GM12891 (cell line): ENCODE results near the gene PLXND1.
"Not testable (repeated sequence)": the region's sequence is repeated elsewhere in the genome, so short reads cannot be mapped to it uniquely, and the experiment has no call there.

ENCODE experiments used
- DNase-seq: peaks from one replicate; pipeline ENCODE4 v3.0.0; 2011; ENCODE audit warnings: low spot score; ENCODE audit not compliant: insufficient read length
- FAIRE-seq: peaks from 2 replicates; lab custom pipeline; 2011; peaks lifted over from hg19 to GRCh38; lab: Jason Lieb, UNC
- PAX5 ChIP-seq: IDR thresholded peaks from 2 replicates; pipeline ENCODE4 v1.6.1; 2011; ENCODE audit warnings: low read length, moderate library complexity, mild to moderate bottlenecking; ENCODE audit not compliant: insufficient read depth, severe bottlenecking
- POLR2A ChIP-seq: IDR thresholded peaks from 2 replicates; pipeline ENCODE4 v1.6.1; 2011; ENCODE audit warnings: low read depth, low read length, control low read depth
- POLR2AphosphoS5 ChIP-seq: IDR thresholded peaks from 2 replicates; pipeline ENCODE4 v1.6.1; 2011; ENCODE audit warnings: low read depth, low read length, control low read depth
- POU2F2 ChIP-seq: IDR thresholded peaks from 2 replicates; pipeline ENCODE4 v1.6.1; 2011; ENCODE audit warnings: low read depth, mild to moderate bottlenecking, control low read depth, low read length, moderate library complexity
- SPI1 ChIP-seq: IDR thresholded peaks from 2 replicates; pipeline ENCODE4 v1.6.1; 2011; ENCODE audit warnings: low read depth, low read length, control low read depth
- TAF1 ChIP-seq: IDR thresholded peaks from 2 replicates; pipeline ENCODE4 v1.6.1; 2011; ENCODE audit warnings: low read depth, low read length, control low read depth

The PLXND1 gene

DNA sequence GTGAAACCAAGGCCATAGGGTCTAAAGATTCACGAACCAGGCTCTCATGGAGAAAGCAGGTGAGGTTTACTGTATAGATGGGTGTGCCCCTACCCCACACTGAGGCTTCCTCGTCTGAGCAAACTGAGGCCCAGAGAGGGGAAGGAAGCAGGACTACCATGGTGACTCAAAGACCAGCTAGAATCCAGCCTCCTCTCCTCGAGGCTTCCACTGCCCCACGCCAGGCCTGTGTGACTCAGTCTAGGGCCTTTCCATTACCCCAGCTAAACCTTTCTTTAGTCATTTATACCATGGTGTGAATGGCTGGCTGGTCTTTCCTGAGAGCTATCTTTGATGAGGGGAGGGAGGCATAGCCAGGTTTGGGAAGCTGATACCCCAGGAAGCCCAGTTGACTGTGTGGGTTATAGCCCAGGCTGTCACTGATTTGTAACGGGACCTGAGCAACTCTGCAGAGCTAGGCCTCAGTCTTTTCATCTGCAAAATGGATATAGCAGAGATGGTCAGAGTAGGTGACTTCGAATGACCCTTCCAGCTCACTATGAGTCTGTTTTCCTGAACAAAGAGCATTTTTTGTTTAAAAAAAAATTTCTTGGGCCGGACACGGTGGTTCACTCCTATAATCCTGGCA is 81.0 kb downstream of the PLXND1 start:
- TF ChIP-seq SPI1: no peak
- no peak for FAIRE-seq
- no peak for DNase-seq

GRCh38 chr3:129524081-129524480 is 82.4 kb downstream of the PLXND1 start:
- FAIRE-seq (no peak), DNase-seq (no peak)
- TF ChIP-seq POLR2A (no peak), POLR2AphosphoS5 (no peak), SPI1 (no peak), POU2F2 (no peak), TAF1 (no peak), PAX5 (no peak)

- FAIRE-seq (no peak), DNase-seq (no peak)
- TF ChIP-seq POLR2AphosphoS5 (no peak), SPI1 (no peak), TAF1 (no peak), POLR2A (no peak), PAX5 (no peak), POU2F2 (no peak)
These were observed 83.5 kb downstream of the PLXND1 start for GRCh38 chr3:129522953-129523352.

DNA sequence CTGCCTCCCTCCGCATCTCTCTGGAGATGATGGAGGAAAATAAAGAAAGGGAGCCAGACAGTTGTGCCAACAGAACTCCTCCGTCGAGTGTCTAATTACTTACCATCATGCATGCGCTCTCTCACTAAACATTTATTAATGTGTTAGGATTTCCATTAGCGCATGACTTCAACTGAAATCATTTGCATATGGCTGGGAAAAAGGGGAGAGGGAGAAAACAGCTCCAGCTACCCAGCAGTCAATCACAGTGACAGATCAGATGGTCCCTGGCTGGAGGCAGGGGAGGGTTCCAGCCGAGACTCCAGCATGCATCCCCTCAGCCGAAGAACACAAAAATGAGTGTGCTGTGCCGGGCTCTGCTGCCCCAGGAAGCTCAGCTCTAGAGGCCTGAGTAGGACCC is 84.9 kb downstream of the PLXND1 start:
- no peak for DNase-seq
- FAIRE-seq: no peak
- no peak for TF ChIP-seq SPI1
- no peak for TF ChIP-seq POLR2AphosphoS5
- TF ChIP-seq PAX5: no peak
- TF ChIP-seq POLR2A: no peak
- TF ChIP-seq POU2F2: no peak
- no peak for TF ChIP-seq TAF1

DNA sequence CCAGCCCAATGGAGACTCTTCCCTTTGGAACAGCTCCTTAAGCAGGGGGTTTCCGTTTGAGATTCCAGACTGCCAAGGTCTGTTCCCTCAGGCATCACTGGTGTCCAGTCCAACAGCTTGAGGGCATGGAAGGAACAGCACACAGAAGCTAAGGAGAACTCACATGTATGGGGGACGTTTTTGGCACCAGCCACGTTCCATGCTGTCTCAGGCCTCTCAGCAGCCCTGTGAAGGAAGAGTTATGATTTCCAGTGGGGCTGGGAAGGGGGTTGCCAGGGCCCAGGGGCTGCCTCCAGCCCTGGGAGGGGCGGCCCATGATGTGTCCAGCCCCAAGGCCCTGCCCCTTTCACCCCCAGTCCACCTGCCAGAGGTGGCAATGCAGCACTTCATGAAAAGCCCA is 85.5 kb downstream of the PLXND1 start:
- DNase-seq (no peak), FAIRE-seq (no peak)
- no peak for TF ChIP-seq SPI1
- TF ChIP-seq POLR2A: no peak
- no peak for TF ChIP-seq PAX5
- no peak for TF ChIP-seq TAF1
- TF ChIP-seq POU2F2: no peak
- TF ChIP-seq POLR2AphosphoS5: no peak

DNA sequence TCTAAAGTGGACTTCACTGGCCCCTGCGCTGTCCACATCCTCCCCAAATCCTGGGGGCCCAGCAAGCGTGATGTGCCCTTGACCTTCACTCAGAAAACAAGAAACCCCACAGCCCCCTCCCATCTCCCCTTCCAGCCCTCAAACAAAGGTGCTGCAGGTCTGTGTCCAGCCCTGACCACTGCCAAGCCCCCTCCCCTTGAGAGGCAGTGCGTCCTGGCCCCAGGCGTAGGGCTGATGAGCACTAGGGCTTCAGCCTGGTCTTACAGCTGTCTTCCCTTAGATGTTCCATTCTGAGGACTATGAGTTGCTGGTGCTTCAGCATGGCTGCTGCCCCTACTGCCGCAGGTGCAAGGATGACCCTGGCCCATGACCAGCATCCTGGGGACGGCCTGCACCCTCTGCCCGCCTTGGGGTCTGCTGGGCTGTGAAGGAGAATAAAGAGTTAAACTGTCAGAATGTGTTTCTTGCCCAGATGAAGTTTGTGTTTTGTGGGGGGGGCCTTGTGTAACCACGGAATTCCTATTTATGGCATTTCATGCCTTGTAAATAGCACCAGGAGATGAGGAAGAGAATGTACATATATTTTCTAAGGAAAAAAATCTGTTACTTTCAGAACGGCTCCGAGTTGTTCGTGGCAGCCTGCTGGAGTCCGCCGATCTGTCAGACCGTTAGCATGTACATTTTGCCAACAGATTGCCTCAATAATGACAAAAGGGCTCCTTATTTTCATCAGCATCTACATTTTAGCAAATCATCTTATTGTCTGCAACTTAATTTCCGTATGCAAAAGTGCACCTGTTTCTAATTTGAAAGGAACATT is 86.4 kb downstream of the PLXND1 start:
- DNase-seq: no peak
- no peak for FAIRE-seq
- TF ChIP-seq PAX5 (no peak), POLR2AphosphoS5 (no peak), POLR2A (no peak), POU2F2 (no peak), TAF1 (no peak), SPI1 (no peak)

DNA sequence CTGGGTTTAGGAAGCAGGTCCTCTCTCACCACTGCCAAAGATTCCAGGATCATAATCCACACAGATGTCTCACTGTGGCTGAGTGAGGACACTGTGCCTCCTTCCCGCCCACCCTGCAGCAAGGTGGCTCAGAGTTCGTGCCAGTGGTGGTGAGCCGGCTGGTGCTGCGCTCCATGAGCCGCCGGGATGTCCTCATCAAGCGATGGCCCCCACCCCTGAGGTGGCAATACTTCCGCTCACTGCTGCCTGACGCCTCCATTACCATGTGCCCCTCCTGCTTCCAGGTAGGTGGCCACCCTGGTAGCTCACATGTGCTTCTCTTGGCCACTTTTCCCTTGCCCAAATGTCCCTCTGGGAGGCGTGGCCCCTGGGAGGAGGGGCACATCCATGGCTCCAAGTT is 87.0 kb downstream of the PLXND1 start:
- TF ChIP-seq SPI1 (no peak), TAF1 (no peak), POU2F2 (no peak), POLR2A (no peak), PAX5 (no peak), POLR2AphosphoS5 (no peak)
- FAIRE-seq (no peak), DNase-seq (no peak)

- DNase-seq: no peak
- TF ChIP-seq POU2F2 (no peak), SPI1 (no peak), POLR2AphosphoS5 (no peak), POLR2A (no peak), TAF1 (no peak), PAX5 (no peak)
- no peak for FAIRE-seq
These were observed 87.9 kb downstream of the PLXND1 start for GRCh38 chr3:129518581-129518980.

- no peak for FAIRE-seq
These were observed 88.4 kb downstream of the PLXND1 start for GRCh38 chr3:129518038-129518561.

DNA sequence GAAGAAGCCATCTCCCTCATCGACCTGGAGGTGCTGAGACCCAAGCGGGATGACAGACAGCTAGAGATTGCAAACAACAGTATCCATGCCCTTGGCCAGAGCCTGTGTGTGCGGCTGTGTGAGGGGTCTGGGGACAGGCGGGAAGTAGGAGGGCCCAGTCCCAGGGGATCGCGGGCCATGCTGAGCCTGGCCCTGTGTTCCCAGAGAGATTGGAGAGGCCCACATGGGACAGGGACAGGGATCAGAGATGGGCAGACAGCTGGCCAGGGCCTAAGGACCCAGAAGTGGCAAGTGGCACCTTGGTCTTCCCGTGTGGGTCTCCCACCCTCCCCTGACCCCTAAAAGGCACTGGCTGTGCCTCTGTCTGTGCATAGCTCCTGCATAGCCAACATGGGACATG is 89.0 kb downstream of the PLXND1 start:
- FAIRE-seq: no peak
- no peak for DNase-seq

More at GRCh38 chr3:129518038-129518561, 88.4 kb downstream of the PLXND1 start:
- no peak for TF ChIP-seq PAX5
- TF ChIP-seq POU2F2: no peak
- no peak for TF ChIP-seq POLR2A
- no peak for TF ChIP-seq SPI1
- TF ChIP-seq TAF1: no peak
- no peak for TF ChIP-seq POLR2AphosphoS5
- DNase-seq: no peak

GRCh38 chr3:129515821-129516432 is 90.5 kb downstream of the PLXND1 start:
- DNase-seq, FAIRE-seq: not testable (repeated sequence)

More for the DNA sequence above, 89.0 kb downstream of the PLXND1 start:
- TF ChIP-seq POLR2A: no peak
- TF ChIP-seq PAX5: no peak
- TF ChIP-seq POLR2AphosphoS5: no peak
- no peak for TF ChIP-seq TAF1
- no peak for TF ChIP-seq SPI1
- no peak for TF ChIP-seq POU2F2

- not testable (repeated sequence) for FAIRE-seq, DNase-seq
These were observed 91.2 kb downstream of the PLXND1 start for GRCh38 chr3:129515108-129515820.
